CD4-positive, CD25-positive, alpha-beta regulatory T cell (primary cell): ENCODE data around the gene AURKB. TPM values are rescaled to one million over a fixed set of nuclear protein-coding genes. Genes with fewer than 3 reads are reported as not detected.

Source experiments
- ATAC-seq, 2 donors: fragments of 150-1000 bp; cut with Tn5 transposase; one replicate each; pipeline ENCODE4 v1.10.0; 2021; ENCODE audit warnings: low read depth in 2 of 2, moderate number of reproducible peaks in 2 of 2, moderate library complexity in 1 of 2
- DNase-seq, 3 donors: peaks; one replicate each; pipeline versions ENCODE4 v3.0.0 to v3.0.0-alpha.2; 2012 to 2022; ENCODE audit warnings: mixed read lengths in 1 of 3
- H3K27ac ChIP-seq: one replicate; pipeline ENCODE4 v1.7.0; 2013; ENCODE audit warnings: mild to moderate bottlenecking, low read length; ENCODE audit not compliant: insufficient read depth, poor library complexity, severe bottlenecking
- H3K27me3 ChIP-seq: one replicate; pipeline ENCODE4 v1.7.0; 2013; ENCODE audit warnings: low read length; ENCODE audit not compliant: control insufficient read depth, insufficient read depth
- H3K36me3 ChIP-seq: one replicate; pipeline ENCODE4 v1.7.0; 2013; ENCODE audit warnings: mild to moderate bottlenecking, low read length, moderate library complexity; ENCODE audit not compliant: control insufficient read depth, insufficient read depth
- H3K4me1 ChIP-seq: 2 replicates; pipeline ENCODE4 v1.7.0; 2013; ENCODE audit warnings: mild to moderate bottlenecking, low read length; ENCODE audit not compliant: insufficient read depth, control insufficient read depth, poor library complexity, severe bottlenecking
- H3K4me3 ChIP-seq: one replicate; pipeline ENCODE4 v1.7.0; 2013; ENCODE audit warnings: low read depth, mild to moderate bottlenecking, low read length, moderate library complexity
- H3K9me3 ChIP-seq, 2 experiments: 1 replicate in 1 of 2; 2 replicates in 1 of 2; pipeline ENCODE4 v1.7.0; 2013; ENCODE audit warnings: low read length in 2 of 2, mild to moderate bottlenecking in 1 of 2, moderate library complexity in 1 of 2; ENCODE audit not compliant: control insufficient read depth in 2 of 2
- H3K27ac Mint-ChIP-seq, 3 donors: one replicate each; pipeline ENCODE4 v1.8.0; 2020 to 2022; ENCODE audit warnings: mild to moderate bottlenecking in 3 of 3, mixed read lengths in 3 of 3, moderate library complexity in 2 of 3
- H3K27me3 Mint-ChIP-seq: one replicate; pipeline ENCODE4 v1.8.0; 2022; ENCODE audit warnings: mild to moderate bottlenecking, mixed read lengths
- H3K36me3 Mint-ChIP-seq: one replicate; pipeline ENCODE4 v1.8.0; 2020; ENCODE audit warnings: mixed read lengths
- H3K4me1 Mint-ChIP-seq, 4 donors: one replicate each; pipeline ENCODE4 v1.8.0; 2020 to 2022; ENCODE audit warnings: mixed read lengths in 4 of 4, mild to moderate bottlenecking in 1 of 4
- H3K4me3 Mint-ChIP-seq, 4 donors: one replicate each; pipeline ENCODE4 v1.8.0; 2020 to 2022; ENCODE audit warnings: mild to moderate bottlenecking in 4 of 4, mixed read lengths in 4 of 4, moderate library complexity in 3 of 4
- H3K9me3 Mint-ChIP-seq, 7 donors: one replicate each; pipeline ENCODE4 v1.8.0; 2020 to 2022; ENCODE audit warnings: mixed read lengths in 7 of 7, mild to moderate bottlenecking in 3 of 7, moderate library complexity in 2 of 7
- polyA plus RNA-seq, 4 donors: library from polyadenylated mRNA; unstranded; fragments of 300-500 nt; fragmentation: Illumina TruSeq; gene quantifications; one replicate each; pipeline ENCODE4 v1.2.3, GENCODE V29; 2021
- total RNA-seq: library from RNA; stranded (reverse); gene quantifications from one replicate; pipeline ENCODE4 v1.2.3, GENCODE V29; 2022

The AURKB gene
- total and polyA plus RNA-seq, 5 donors from 2014 or later, result 1.5 to 5.3 (median 3.5) TPM

DNA sequence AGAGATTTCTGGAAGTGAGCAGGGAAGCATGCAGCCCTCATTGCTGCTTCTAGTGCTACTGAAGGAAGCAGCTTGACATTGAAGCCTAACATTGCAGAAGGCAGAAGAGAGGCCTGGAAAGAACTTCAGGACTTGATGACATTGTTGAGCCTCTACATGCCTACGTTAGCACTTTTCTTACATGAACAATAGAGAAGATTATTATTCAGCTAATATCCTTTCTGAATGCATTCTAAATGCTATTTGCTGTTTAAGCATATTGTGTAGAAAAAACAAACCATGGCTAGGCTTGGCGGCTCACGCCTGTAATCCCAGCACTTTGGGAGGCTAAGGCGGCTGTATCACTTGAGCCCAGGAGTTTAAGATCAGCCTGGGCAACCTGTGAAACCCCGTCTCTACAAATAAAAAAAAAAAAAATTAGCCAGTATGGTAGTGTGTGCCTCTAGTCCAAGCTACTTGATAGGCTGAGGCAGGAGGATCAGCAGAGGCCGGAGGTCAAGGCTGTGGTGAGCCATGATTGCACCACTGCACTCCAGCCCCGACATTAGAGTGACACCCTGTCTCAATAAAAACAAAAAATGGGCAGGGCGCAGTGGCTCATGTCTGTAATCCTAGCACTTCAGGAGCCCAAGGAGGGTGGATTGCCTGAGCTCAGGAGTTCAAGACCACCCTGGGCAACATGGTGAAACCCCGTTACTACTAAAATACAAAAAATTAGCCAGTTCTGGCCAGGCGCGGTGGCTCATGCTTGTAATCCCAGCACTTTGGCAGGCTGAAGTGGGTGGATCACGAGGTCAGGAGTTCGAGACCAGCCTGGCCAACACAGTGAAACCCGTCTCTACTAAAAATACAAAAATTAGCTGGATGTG is 2.2 kb upstream of the AURKB start:
- peaks cover 12% of the 10 kb centered on the region for H3K4me1 ChIP-seq
- H3K27me3 Mint-ChIP-seq, result peaks cover 8% of the 10 kb centered on the region
- no peaks in the 10 kb centered on the region for H3K9me3 Mint-ChIP-seq
- H3K4me3 ChIP-seq, result no peak overlapping the region
- DNase-seq (no peak), ATAC-seq (no peak)
- peaks cover 0 to 18% (median 15%) of the 10 kb centered on the region in 4 donors for H3K4me1 Mint-ChIP-seq
- no peaks in the 10 kb centered on the region for H3K27me3 ChIP-seq
- no peak overlapping the region for H3K27ac ChIP-seq
- no peaks in the 10 kb centered on the region for H3K9me3 ChIP-seq
- H3K27ac Mint-ChIP-seq, result no peak overlapping the region
- no peaks in the 10 kb centered on the region for H3K36me3 Mint-ChIP-seq
- peak overlapping the region in 2 of 4 donors; percentile 1 to 46 for H3K4me3 Mint-ChIP-seq
- H3K36me3 ChIP-seq, result no peaks in the 10 kb centered on the region

DNA sequence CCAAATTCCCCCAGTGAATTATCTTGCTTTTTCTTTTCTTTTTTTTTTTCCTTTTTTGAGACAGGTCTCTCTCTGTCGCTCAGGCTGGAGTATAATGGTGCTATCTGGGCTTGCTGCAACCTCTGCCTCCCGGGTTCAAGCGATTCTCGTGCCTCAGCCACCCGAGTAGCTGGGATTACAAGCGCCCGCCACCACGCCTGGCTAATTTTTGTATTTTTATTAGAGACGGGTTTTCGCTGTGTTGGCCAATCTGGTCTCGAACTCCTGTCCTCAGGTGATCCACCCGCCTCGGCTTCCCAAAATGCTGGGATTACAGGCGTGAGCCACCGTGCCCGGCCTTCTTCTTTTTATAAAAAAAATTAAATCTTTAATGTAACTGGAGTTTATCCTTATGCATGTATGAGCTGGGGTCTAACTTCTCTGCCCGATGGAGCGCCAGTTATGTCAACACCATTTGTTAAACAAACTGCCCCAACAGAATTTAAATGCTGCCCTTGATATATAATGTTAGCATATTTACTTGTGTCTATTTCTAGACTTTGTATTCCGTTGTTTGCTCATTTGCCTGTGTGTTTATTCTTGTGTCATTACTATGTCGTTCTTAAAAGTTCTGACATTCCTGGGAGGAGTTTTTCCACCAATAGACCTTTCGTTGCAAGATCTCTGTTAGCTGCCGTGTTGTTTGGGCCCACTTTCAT is 535 bp upstream of the AURKB start:
- DNase-seq, result no peak
- Mint-ChIP-seq H3K9me3 (no peaks in the 10 kb centered on the region), H3K27me3 (peaks cover 8% of the 10 kb centered on the region), H3K27ac (peak overlapping the region; percentile 43 to 93 (median 87)), H3K4me3 (peak overlapping the region; percentile 88 to 99 (median 92)), H3K36me3 (no peaks in the 10 kb centered on the region), H3K4me1 (peaks cover 0 to 21% (median 16%) of the 10 kb centered on the region in 4 donors)
- Histone ChIP-seq H3K27ac (peak overlapping the region; percentile 74), H3K27me3 (no peaks in the 10 kb centered on the region), H3K4me3 (peak overlapping the region; percentile 94), H3K4me1 (peaks cover 12% of the 10 kb centered on the region), H3K9me3 (no peaks in the 10 kb centered on the region), H3K36me3 (no peaks in the 10 kb centered on the region)
- ATAC-seq, result no peak

DNA sequence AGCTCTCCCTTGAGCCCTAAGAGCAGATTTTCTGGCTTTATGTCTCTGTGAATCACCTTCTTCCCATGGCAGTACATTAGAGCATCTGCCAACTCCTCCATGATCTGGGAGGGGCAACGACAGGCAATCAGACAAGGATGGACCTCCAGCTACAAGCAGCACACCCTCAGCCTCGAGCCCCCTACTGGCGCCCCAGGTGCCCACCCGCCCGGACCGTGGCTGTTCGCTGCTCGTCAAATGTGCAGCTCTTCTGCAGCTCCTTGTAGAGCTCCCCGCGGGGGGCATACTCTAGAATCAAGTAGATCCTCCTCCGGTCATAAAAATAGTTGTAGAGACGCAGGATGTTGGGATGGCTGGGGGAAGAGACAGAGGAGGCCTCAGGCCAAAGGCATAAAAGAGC is 3.8 kb downstream of the AURKB start:
- H3K9me3 Mint-ChIP-seq, result no peaks in the 10 kb centered on the region
- H3K27ac Mint-ChIP-seq, result no peak overlapping the region
- no peaks in the 10 kb centered on the region for H3K27me3 Mint-ChIP-seq
- no peaks in the 10 kb centered on the region for H3K36me3 ChIP-seq
- DNase-seq (no peak), ATAC-seq (no peak)
- no peak overlapping the region for H3K4me3 ChIP-seq
- H3K27me3 ChIP-seq, result no peaks in the 10 kb centered on the region
- H3K36me3 Mint-ChIP-seq, result no peaks in the 10 kb centered on the region
- H3K4me1 Mint-ChIP-seq, result peaks cover 0 to 20% (median 16%) of the 10 kb centered on the region in 4 donors
- H3K9me3 ChIP-seq, result no peaks in the 10 kb centered on the region
- peaks cover 12% of the 10 kb centered on the region for H3K4me1 ChIP-seq
- peak overlapping the region in 1 of 4 donors; percentile 35 for H3K4me3 Mint-ChIP-seq
- no peak overlapping the region for H3K27ac ChIP-seq

DNA sequence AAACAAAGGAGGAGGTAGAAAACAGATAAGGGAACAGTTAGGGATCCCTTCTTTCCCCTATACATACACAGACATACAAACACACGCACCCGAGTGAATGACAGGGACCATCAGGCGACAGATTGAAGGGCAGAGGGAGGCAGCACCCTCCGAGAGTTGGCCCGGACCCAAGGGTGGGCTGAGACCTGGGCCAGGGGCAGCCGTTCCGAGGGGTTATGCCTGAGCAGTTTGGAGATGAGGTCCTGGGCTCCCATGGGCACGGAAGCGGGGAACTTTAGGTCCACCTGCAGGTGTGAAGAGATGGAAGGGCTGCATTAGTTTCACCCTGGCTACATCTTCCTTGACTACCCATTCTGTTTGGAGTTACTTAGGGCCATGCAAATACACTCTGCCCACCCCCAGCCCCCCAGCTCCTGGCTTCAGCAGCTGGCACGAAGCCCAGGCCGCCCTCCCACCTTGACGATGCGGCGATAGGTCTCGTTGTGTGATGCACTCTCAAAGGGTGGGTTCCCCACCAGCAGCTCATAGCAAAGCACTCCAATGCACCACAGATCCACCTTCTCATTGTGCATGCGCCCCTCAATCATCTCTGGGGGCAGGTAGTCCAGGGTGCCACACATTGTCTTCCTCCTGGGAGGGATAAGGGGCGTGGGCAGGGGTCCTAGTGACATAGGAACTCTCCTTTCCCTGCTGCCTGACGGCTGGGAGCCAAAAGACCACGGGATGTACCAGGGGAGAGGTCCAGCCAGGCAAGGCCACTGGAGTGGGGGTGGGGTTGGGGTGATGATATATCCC is 5.4 kb downstream of the AURKB start:
- Mint-ChIP-seq H3K36me3 (no peaks in the 10 kb centered on the region), H3K27me3 (peaks cover 4% of the 10 kb centered on the region), H3K9me3 (no peaks in the 10 kb centered on the region), H3K4me3 (peak overlapping the region in 1 of 4 donors; percentile 47), H3K4me1 (peaks cover 0 to 18% (median 11%) of the 10 kb centered on the region in 4 donors), H3K27ac (no peak overlapping the region)
- Histone ChIP-seq H3K27ac (no peak overlapping the region), H3K4me1 (peaks cover 3% of the 10 kb centered on the region), H3K9me3 (no peaks in the 10 kb centered on the region), H3K4me3 (no peak overlapping the region), H3K36me3 (no peaks in the 10 kb centered on the region), H3K27me3 (no peaks in the 10 kb centered on the region)
- ATAC-seq (no peak), DNase-seq (no peak)

DNA sequence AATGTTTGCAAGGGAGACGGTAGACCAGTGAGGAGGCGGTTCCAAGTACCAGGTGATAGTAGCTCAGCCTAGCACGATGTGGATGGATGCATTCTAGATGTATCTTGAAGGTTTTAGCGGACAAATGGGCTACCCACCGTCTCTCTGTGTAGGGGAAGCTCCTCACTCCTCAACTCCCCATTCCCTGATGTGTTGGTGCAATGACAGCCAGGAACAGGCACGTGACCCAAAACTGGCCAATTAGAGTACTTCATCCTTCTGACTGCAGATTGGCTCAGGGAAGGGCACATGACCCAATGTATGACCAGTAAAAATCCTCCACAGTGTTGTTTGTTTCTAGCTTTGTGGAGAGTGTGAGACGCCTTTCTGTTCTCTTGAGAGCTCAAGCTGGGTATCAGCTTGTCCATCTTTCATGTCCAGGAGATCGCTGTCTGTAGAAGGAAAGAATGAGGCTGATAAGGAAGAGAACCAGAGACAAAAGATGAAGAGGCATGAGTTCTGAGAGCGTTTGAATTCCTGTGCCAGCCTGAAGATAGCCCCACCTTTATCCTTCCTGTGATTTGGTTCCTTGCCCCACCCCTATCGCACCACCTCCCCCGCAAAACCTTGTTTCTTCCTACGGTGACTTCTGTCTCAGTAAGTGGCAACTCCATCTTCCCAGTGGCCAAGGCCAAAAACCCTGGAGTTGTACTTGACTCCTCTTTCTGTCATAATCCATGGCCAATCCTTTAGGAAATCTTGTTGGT is 18.1 kb downstream of the AURKB start:
- peak overlapping the region; percentile 60 for H3K27ac ChIP-seq
- ATAC-seq (peak; percentile 9 to 18), DNase-seq (peak; percentile 50 to 89 (median 67))
- no peaks in the 10 kb centered on the region for H3K36me3 ChIP-seq
- H3K27ac Mint-ChIP-seq, result no peak overlapping the region
- H3K4me1 Mint-ChIP-seq, result peaks cover 4 to 21% (median 18%) of the 10 kb centered on the region in 4 donors
- no peak overlapping the region for H3K4me3 Mint-ChIP-seq
- no peaks in the 10 kb centered on the region for H3K36me3 Mint-ChIP-seq
- H3K27me3 Mint-ChIP-seq, result peaks cover 4% of the 10 kb centered on the region
- no peaks in the 10 kb centered on the region for H3K9me3 ChIP-seq
- H3K4me1 ChIP-seq, result peaks cover 46% of the 10 kb centered on the region
- no peaks in the 10 kb centered on the region for H3K9me3 Mint-ChIP-seq
- H3K4me3 ChIP-seq, result peak overlapping the region; percentile 83
- H3K27me3 ChIP-seq, result no peaks in the 10 kb centered on the region

GRCh38 chr17:8190506-8190905 is 19.9 kb downstream of the AURKB start:
- Mint-ChIP-seq H3K27me3 (peaks cover 4% of the 10 kb centered on the region), H3K36me3 (no peaks in the 10 kb centered on the region), H3K9me3 (no peaks in the 10 kb centered on the region), H3K4me3 (peak overlapping the region in 2 of 4 donors; percentile 82 to 89), H3K4me1 (peaks cover 4 to 12% (median 11%) of the 10 kb centered on the region in 4 donors), H3K27ac (peak overlapping the region in 2 of 3 donors; percentile 32 to 92)
- Histone ChIP-seq H3K9me3 (no peaks in the 10 kb centered on the region), H3K27ac (peak overlapping the region; percentile 89), H3K27me3 (no peaks in the 10 kb centered on the region), H3K4me3 (peak overlapping the region; percentile 76), H3K36me3 (no peaks in the 10 kb centered on the region), H3K4me1 (peaks cover 45% of the 10 kb centered on the region)
- DNase-seq (no peak), ATAC-seq (no peak)
